Measurements from ENCODE around the gene MMP3. TPM values are rescaled to one million over a fixed set of nuclear protein-coding genes. Genes with fewer than 3 reads are reported as not detected.
A peak's percentile ranks its signal among the peaks of the same experiment; 100 is the strongest.

The MMP3 gene
- total RNA-seq, 1 experiment from 2014 or later: 126 TPM

- DNase-seq (ENCODE audit: low read depth): peak; percentile 56
Measured at GRCh38 chr11:102791271-102792036, 52.0 kb downstream of the MMP3 start.

GRCh38 chr11:102788334-102788995, 54.9 kb downstream of the MMP3 start:
- no peak for DNase-seq (ENCODE audit: low read depth)

Other genes starting within 250 kb of the MMP3 start
- not detected in 2 replicates for gene MMP20, start 218.3 kb downstream of the MMP3 start, total RNA-seq (2014; rRNA removed; shearing (Covaris generic))
- not detected in 2 replicates for gene MMP27, start 137.8 kb downstream of the MMP3 start, total RNA-seq (2014; rRNA removed; shearing (Covaris generic))
- gene MMP8, start 118.7 kb downstream of the MMP3 start, total RNA-seq (2014; rRNA removed; shearing (Covaris generic)): not detected in 2 replicates
- gene MMP10, start 63.0 kb downstream of the MMP3 start, total RNA-seq (2014; rRNA removed; shearing (Covaris generic)): 0.37 TPM in 1 of 2 replicates, not detected in the other
- 75.7 and 80.6 TPM in 2 replicates for gene MMP1, start 45.4 kb downstream of the MMP3 start, total RNA-seq (2014; rRNA removed; shearing (Covaris generic))
- gene MMP12, start 31.4 kb upstream of the MMP3 start, total RNA-seq (2014; rRNA removed; shearing (Covaris generic)): 4.0 and 4.6 TPM in 2 replicates
- gene MMP13, start 112.1 kb upstream of the MMP3 start, total RNA-seq (2014; rRNA removed; shearing (Covaris generic)): 96.9 and 103 TPM in 2 replicates
- gene DCUN1D5, start 248.6 kb upstream of the MMP3 start, total RNA-seq (2014; rRNA removed; shearing (Covaris generic)): 83.4 and 99.6 TPM in 2 replicates

All from M059J (cell line).